GOT3 (cell line): Measurements from ENCODE around the gene KRT23.

Source experiments
- DNase-seq: peaks from one replicate; lab custom pipeline; 2025; ENCODE audit warnings: mixed read lengths; lab: John Stamatoyannopoulos, UW

Gene KRT23

DNA sequence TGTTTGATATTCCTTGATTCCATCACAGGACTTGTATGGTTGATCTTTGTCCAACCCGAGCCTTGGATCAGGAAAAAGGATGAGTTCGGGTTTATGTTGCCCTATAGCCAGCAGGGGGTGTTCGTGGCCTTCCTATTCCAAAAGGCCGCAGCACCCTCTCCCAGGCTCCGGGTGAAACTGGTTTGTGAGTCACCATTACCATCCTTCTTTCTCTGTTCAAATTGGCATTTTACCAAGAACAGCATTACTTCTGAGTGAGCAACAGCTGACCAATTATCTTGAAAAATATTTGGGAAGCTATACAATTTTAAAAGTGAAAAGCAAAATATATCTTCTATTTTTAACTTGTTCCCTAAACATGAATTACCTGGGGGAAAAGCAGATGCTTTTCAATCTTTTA is 28.1 kb downstream of the KRT23 start:
- DNase-seq: no peak

GRCh38 chr17:40906613-40907012 is 30.8 kb downstream of the KRT23 start:
- no peak for DNase-seq

DNA sequence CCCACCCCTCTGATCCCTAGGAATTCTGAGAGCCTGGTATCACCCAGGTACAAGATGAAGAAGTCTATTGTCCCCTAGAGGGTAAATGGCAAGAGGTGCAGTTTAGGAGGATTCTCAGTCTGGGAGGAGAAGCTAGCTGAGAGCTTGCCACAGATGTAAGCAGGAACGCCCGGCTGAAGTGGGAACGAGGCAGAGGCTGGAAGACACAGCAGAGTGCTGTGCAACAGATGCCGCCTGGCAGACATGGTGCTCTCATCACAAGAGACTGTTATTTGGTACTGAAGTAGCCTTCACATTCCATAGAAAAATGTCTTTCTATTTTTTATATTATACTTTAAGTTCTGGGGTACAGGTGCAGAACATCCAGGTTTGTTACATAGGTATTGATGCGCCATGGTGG is 32.1 kb downstream of the KRT23 start:
- DNase-seq: no peak

DNA sequence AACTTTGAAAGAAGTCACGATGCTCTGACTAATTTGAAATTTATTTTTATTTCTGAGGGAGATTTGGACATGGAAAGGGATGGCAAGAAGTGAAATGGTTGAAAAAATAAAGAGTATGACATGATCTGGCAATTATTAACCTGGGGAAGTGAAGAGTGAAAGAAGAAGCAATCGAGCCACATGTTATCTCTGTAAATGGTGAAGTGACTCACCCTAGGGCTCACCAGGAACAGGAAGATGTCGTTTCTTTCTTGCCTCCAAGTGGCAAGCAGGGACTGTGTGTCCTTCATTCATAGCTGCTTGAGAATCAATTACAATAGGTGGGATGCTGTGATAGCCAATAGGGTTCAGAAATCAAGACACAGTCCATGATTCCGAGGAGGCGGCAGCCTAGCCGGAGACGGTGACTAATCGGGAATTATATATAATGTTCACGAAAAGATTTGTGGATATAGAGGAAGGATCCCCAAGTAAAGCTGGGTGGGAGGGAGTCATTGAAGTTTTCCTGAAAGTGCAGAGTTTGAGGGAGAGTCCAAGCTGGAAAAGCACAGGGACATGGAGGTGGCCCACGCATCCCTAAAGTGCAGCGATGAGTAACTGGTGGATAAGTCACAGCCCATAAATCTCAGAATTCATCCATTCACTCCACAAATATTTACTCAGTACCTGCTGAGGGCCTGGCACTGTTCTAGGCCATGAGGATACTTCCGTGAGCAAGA is 34.2 kb downstream of the KRT23 start:
- no peak for DNase-seq

DNA sequence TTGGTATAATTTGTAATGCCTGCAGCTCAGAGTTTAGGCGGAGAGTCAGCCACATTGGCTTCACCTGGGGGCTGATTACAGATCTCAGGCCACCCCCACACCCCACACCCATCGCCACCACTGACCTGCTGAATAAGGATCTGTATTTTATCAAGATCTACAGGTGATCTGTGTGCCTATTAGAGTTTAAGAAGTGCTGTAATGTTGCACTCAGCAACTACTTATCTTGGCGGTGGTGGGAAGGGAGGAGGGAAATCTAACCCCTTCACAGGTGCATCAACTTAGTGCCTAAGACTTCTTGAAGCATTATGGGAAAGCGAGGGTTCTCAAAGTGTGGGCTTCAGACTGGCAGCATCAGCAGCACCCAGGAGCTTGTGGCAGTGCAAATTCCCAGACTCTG is 34.9 kb downstream of the KRT23 start:
- no peak for DNase-seq

DNA sequence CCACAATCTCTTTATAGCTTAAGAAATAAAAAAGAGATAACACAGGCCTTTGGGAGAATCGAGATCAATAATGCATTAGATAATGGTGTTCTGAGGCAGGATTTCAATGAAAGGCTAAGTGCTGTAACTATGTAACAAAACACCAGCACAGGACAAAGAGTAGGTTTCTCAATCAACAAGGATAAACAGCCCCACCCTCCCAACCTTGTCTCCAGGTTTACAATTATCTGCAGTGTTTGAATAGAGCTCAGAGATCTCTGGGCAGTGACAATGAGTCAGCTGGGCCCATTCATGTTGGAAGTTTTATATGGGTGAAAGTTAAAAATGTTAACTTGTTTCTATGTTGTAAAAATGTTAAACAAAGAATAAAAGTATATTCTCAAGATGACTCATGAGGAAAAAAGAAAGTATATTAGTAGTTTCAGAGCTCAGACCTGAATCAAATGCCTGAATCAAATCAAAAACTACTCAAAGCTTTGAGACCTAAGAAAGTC is 35.4 kb downstream of the KRT23 start:
- DNase-seq: no peak

DNA sequence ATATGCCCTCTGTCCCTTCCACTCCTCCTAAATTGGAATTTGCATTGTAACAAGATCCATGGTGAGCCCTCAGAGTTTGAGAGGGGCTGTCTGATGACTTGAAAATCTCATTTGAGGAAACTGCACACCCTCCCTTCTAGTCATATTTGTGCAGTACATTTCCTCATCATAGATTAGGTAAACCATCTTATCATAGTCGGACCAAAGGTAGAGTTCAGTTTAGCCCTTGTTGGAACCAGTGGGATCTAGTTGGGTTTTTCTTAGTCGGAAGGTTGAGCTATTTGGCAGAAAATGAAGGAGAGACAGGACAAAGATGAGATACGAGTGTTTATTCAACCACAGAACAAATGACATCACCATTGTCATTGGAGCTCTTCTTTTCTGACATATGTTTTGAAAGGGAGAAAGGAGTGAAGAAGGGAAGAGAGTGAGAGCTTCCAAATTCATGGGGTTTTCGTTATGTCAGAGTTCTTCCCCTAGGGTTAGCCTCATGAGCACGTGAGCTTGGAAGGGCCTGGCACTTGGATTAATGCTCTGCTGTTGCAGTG is 36.6 kb downstream of the KRT23 start:
- no peak for DNase-seq

- DNase-seq: no peak
Measured at GRCh38 chr17:40896916-40897455, 40.5 kb downstream of the KRT23 start.

DNA sequence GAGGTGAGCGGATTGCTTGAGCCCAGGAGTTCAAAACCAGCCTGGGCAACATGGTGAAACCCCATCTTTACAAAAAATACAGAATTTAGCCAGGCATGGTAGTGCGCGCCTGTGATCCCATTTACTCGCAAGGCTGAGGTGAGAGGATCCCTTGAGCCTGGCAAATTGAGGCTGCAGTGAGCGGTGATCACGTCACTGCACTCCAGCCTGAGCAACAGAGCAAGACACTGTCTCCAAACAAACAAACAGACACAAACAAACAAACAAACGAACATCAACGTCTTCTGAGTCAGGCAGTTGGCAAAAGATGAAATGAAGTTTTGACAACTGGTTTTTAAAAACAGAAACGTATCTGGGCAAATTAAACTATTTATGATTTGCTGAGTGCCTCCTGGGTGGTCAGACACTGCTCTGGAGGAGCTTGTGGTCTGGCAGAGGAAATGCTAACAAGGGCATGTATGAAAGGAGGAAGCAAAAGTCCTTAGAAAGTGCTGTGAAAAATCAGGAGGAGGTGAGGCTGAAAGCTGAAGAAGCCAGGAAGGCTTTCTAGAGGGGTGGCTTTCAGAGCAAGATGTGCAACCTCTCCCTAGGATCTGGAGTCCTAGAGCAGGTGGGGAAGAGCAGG is 42.2 kb downstream of the KRT23 start:
- no peak for DNase-seq

DNA sequence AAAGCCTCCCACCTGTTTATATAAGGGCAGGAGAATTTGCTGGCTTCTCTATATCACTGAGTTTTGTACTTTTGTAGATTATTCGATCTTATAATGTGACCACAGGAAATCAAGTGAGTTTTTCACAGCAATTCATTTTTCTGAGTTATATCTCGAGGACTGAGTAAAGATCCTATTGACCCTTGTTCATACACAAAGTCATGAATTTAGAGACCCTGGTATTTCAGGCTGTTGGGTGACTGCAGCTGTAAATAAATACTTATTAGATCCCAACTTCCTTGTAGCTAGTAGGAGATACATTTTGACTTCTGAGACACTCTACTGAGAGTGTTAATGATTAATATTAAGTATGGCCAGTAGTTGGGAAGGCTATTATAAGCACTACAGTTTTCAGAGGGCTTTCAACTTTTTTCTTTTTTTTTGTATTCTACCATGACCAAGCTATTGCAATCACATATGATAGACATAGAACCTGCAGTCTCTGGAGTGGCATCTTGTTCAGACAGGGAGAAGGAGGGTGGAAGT is 49.2 kb downstream of the KRT23 start:
- DNase-seq: no peak

DNA sequence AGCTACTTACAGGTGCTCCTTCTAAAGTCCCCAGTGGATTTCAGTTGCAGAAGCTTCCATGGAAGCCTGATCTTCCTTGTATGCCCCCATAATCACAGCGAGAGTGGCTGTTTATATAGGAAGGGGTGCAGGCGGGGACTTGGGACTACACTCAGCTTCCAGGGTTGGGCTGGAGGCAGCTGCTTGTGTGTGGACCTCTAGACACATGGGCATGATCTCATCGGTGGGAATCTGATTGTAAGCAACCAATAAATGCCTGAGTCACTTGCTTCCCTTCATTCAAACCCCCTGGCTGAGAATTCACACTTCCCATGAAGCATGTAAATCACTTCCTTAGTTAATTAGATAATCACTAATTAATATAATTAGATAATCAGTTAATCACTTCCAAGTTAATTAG is 51.4 kb downstream of the KRT23 start:
- no peak for DNase-seq

GRCh38 chr17:40884708-40885512 is 52.5 kb downstream of the KRT23 start, which contains the start of gene KRT20:
TSS of gene KRT20 (minus strand) at chr17:40885242. CDS start at chr17:40885185, 57 bp downstream.
- DNase-seq: no peak

GRCh38 chr17:40883626-40884334 is 53.7 kb downstream of the KRT23 start:
- DNase-seq: no peak

DNA sequence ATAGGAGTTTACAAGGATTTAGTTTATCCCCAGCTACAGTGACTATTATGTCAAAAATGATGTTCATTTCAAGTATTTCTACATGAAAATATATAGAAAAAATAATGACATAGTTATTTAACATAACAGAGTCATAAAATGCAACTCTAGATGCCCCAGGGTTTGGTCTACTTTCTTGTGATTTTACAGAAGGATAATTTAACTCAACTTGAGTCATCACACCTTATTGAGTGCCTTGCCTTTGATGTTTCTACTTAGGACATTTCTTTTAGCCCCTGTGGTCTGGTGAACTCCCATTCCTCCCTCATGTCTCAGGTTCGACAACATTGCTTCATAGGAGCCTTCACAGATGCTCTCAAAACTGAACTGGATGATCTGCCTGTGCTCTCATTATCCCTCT is 54.4 kb downstream of the KRT23 start:
- no peak for DNase-seq

- no peak for DNase-seq
Measured at GRCh38 chr17:40879026-40879425, 58.4 kb downstream of the KRT23 start.

GRCh38 chr17:40878044-40878443 is 59.4 kb downstream of the KRT23 start:
- DNase-seq: no peak

GRCh38 chr17:40873801-40874200 is 63.6 kb downstream of the KRT23 start:
- no peak for DNase-seq

DNA sequence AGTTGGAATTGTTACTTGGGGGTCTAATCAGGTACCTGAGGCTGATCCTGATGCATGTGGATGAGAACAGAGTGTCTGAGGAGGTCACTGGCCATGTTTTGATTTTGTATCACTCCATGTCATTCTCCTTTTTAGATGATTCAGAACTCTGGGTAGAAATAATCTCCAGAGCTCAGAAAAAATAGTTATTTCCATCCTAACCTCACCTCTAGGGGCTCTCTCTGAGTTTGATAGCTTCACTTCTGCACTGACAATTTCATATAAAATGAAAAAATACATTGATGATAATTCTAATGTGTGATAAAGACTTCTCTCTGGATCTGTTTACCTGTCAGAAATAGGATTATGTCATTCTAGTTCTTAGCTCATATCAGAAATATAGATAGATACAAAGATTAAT is 64.2 kb downstream of the KRT23 start:
- no peak for DNase-seq
